HepG2 (cell line): ENCODE results near the gene PEX3. TPM values are rescaled to one million over a fixed set of nuclear protein-coding genes. Genes with fewer than 3 reads are reported as not detected.

Experiments used
- BORCS8-MEF2B ChIP-seq: sonication (generic); formaldehyde crosslinking; IDR thresholded peaks from 2 replicates; pipeline ENCODE4 v1.8.0; 2022; ENCODE audit warnings: mild to moderate bottlenecking, missing genetic modification reagents
- BRF2 ChIP-seq: sonication (generic); formaldehyde crosslinking; IDR thresholded peaks from 2 replicates; pipeline ENCODE4 v1.8.1; 2022; ENCODE audit warnings: mild to moderate bottlenecking, missing genetic modification reagents
- CEBPB ChIP-seq: IDR thresholded peaks from 2 replicates; pipeline ENCODE4 v1.6.1; 2011; ENCODE audit warnings: low read depth, low read length, improper control_type of control experiment, borderline replicate concordance
- HMG20B ChIP-seq: conservative IDR thresholded peaks from 2 replicates; pipeline ENCODE4 v1.6.1; 2016; ENCODE audit warnings: missing genetic modification reagents, missing compliant biosample characterization
- HMGA1 ChIP-seq: sonication (generic); formaldehyde crosslinking; conservative IDR thresholded peaks from 2 replicates; pipeline ENCODE4 v1.4.0; 2020; ENCODE audit warnings: missing genetic modification reagents
- HNRNPLL ChIP-seq: fragments of 200-400 bp; formaldehyde crosslinking; IDR thresholded peaks from 2 replicates; pipeline ENCODE4 v1.6.1; 2017; ENCODE audit warnings: mild to moderate bottlenecking, low read depth, low read length; ENCODE audit not compliant: poor library complexity, severe bottlenecking
- MBNL3 ChIP-seq: fragments of 250-450 bp; sonication (Bioruptor Pico); conservative IDR thresholded peaks from 2 replicates; pipeline ENCODE4 v1.8.0; 2022; ENCODE audit warnings: mild to moderate bottlenecking, inconsistent platforms
- NCOA5 ChIP-seq: sonication (generic); formaldehyde crosslinking; IDR thresholded peaks from 2 replicates; pipeline ENCODE4 v1.4.0; 2020; ENCODE audit warnings: missing genetic modification reagents
- RAD51 ChIP-seq: fragments of 450-650 bp; IDR thresholded peaks from 2 replicates; pipeline ENCODE4 v1.6.1; 2016; ENCODE audit warnings: borderline replicate concordance
- SP2 ChIP-seq: sonication (generic); formaldehyde crosslinking; IDR thresholded peaks from 2 replicates; pipeline ENCODE4 v1.5.1; 2020; ENCODE audit warnings: mild to moderate bottlenecking, missing genetic modification reagents
- ZHX2 ChIP-seq, 2 experiments: sonication (generic) in 1 of 2; formaldehyde crosslinking in 1 of 2; IDR thresholded peaks; 2 replicates each; pipeline versions ENCODE4 v1.6.1 to v1.9.0; 2014 to 2022; ENCODE audit warnings: antibody characterized with exemption in 1 of 2, borderline replicate concordance in 1 of 2, inconsistent platforms in 1 of 2, low read depth in 1 of 2, missing genetic modification reagents in 1 of 2
- ZMYM3 ChIP-seq: sonication (generic); formaldehyde crosslinking; IDR thresholded peaks from 2 replicates; pipeline ENCODE4 v1.5.1; 2020; ENCODE audit warnings: mild to moderate bottlenecking, missing genetic modification reagents
- ZNF720 ChIP-seq: sonication (generic); formaldehyde crosslinking; IDR thresholded peaks from 2 replicates; pipeline ENCODE4 v1.4.0; 2020; ENCODE audit warnings: missing genetic modification reagents
- ZNF841 ChIP-seq: sonication (generic); formaldehyde crosslinking; IDR thresholded peaks from 2 replicates; pipeline ENCODE4 v1.8.1; 2023; ENCODE audit warnings: missing genetic modification reagents, borderline replicate concordance
- ZNF883 ChIP-seq: sonication (generic); formaldehyde crosslinking; IDR thresholded peaks from 2 replicates; pipeline ENCODE4 v1.5.1; 2020; ENCODE audit warnings: mild to moderate bottlenecking, missing genetic modification reagents; ENCODE audit errors: not compliant biosample characterization
- polyA plus RNA-seq, 8 experiments: library from polyadenylated mRNA; depleted of rRNA in 3 of 8; stranded (reverse) in 7 of 8; unstranded in 1 of 8; fragments of >200 nt; fragmentation: Illumina TruSeq in 4 of 8; extraction: Trizol in 4 of 8; gene quantifications; 2 replicates each; pipeline versions ENCODE4 v1.2.1 to v1.2.3, GENCODE V29; 2011 to 2016; ENCODE audit warnings: low read depth in 4 of 8, missing spikeins in 1 of 8, mixed read lengths in 1 of 8; ENCODE audit not compliant: insufficient read depth in 1 of 8
- total RNA-seq, 5 experiments: library from RNA; depleted of rRNA; stranded (reverse); fragments of >200 nt; fragmentation: Illumina TruSeq; extraction: Trizol; gene quantifications; 2 replicates each; pipeline ENCODE4 v1.2.3, GENCODE V29; 2016; ENCODE audit warnings: low read depth in 1 of 5
- TF ChIP-seq, protein P1 (sequence below): sonication (generic); formaldehyde crosslinking; IDR thresholded peaks from 2 replicates; pipeline ENCODE4 v1.5.0; 2020; ENCODE audit warnings: missing genetic modification reagents
- TF ChIP-seq, protein P2 (sequence below): fragments of 450-650 bp; IDR thresholded peaks from 2 replicates; pipeline ENCODE4 v1.6.1; 2017; ENCODE audit warnings: mild to moderate bottlenecking
- TF ChIP-seq, protein P3 (sequence below): sonication (generic); formaldehyde crosslinking; IDR thresholded peaks from 2 replicates; pipeline ENCODE4 v1.5.1; 2020; ENCODE audit warnings: mild to moderate bottlenecking, missing genetic modification reagents, borderline replicate concordance

The PEX3 gene
- total and polyA plus RNA-seq, 2 of the 13 experiments (the other 11 are each of a cell fraction or from before 2014, with no cell fraction given) = 30.9 to 40.8 TPM

GRCh38 chr6:143432588-143432987 lies 18.0 kb upstream of the PEX3 start (continued):
- TF ChIP-seq HMG20B (CRISPR knock-in tag) (peak; percentile 48; the same call in 1 of the 2 replicates), ZNF883 (CRISPR knock-in tag) (no peak), BORCS8-MEF2B (CRISPR knock-in tag) (no peak), CEBPB (peak; percentile 73; the same call in 1 of the 2 replicates), RAD51 (no peak), ZHX2 (IDR thresholded peaks at IDR 0.05; ENCODE audit: low read depth) (no peak), ZHX2 (CRISPR knock-in tag; IDR thresholded peaks at IDR 0.05; ENCODE audit: borderline replicate concordance) (no peak), HNRNPLL (no peak), HMGA1 (CRISPR knock-in tag) (no peak), ZNF841 (no peak), BRF2 (CRISPR knock-in tag) (0 out of 2 replicates have a peak, but pooled peaks have one; percentile 44), ZNF720 (CRISPR knock-in tag) (no peak), ZMYM3 (no peak), SP2 (CRISPR knock-in tag) (no peak), MBNL3 (no peak), NCOA5 (CRISPR knock-in tag) (no peak)
- TF ChIP-seq, protein P1, sequence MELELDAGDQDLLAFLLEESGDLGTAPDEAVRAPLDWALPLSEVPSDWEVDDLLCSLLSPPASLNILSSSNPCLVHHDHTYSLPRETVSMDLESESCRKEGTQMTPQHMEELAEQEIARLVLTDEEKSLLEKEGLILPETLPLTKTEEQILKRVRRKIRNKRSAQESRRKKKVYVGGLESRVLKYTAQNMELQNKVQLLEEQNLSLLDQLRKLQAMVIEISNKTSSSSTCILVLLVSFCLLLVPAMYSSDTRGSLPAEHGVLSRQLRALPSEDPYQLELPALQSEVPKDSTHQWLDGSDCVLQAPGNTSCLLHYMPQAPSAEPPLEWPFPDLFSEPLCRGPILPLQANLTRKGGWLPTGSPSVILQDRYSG = no peak
- TF ChIP-seq, protein P2, sequence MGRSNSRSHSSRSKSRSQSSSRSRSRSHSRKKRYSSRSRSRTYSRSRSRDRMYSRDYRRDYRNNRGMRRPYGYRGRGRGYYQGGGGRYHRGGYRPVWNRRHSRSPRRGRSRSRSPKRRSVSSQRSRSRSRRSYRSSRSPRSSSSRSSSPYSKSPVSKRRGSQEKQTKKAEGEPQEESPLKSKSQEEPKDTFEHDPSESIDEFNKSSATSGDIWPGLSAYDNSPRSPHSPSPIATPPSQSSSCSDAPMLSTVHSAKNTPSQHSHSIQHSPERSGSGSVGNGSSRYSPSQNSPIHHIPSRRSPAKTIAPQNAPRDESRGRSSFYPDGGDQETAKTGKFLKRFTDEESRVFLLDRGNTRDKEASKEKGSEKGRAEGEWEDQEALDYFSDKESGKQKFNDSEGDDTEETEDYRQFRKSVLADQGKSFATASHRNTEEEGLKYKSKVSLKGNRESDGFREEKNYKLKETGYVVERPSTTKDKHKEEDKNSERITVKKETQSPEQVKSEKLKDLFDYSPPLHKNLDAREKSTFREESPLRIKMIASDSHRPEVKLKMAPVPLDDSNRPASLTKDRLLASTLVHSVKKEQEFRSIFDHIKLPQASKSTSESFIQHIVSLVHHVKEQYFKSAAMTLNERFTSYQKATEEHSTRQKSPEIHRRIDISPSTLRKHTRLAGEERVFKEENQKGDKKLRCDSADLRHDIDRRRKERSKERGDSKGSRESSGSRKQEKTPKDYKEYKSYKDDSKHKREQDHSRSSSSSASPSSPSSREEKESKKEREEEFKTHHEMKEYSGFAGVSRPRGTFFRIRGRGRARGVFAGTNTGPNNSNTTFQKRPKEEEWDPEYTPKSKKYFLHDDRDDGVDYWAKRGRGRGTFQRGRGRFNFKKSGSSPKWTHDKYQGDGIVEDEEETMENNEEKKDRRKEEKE = no peak
- TF ChIP-seq, protein P3, sequence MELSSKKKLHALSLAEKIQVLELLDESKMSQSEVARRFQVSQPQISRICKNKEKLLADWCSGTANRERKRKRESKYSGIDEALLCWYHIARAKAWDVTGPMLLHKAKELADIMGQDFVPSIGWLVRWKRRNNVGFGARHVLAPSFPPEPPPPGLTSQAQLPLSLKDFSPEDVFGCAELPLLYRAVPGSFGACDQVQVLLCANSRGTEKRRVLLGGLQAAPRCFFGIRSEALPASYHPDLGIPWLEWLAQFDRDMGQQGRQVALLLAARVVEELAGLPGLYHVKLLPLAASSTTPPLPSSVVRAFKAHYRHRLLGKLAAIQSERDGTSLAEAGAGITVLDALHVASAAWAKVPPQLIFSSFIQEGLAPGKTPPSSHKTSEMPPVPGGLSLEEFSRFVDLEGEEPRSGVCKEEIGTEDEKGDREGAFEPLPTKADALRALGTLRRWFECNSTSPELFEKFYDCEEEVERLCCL (CRISPR knock-in tag) = no peak
